ENCODE results near the gene CCDC88B.
"Not testable (repeated sequence)": the region's sequence is repeated elsewhere in the genome, so short reads cannot be mapped to it uniquely, and the experiment has no call there.

Gene CCDC88B

DNA sequence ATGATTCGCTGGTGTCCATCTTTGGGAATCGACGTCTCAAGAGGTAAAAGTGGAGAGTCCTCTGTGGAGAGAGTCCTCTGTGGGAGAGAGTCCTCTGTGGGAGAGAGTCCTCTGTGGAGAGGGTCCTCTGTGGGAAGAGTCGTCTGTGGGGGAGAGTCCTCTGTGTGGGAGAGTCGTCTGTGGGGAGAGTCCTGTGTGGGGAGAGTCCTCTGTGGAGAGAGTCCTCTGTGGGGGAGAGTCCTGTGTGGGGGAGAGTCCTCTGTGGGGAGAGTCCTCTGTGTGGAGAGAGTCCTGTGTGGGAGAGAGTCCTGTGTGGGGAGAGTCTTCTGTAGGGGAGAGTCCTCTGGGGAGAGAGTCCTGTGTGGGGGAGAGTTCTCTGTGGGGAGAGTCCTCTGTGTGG lies 19.0 kb upstream of the CCDC88B start:
- no peak for DNase-seq

DNA sequence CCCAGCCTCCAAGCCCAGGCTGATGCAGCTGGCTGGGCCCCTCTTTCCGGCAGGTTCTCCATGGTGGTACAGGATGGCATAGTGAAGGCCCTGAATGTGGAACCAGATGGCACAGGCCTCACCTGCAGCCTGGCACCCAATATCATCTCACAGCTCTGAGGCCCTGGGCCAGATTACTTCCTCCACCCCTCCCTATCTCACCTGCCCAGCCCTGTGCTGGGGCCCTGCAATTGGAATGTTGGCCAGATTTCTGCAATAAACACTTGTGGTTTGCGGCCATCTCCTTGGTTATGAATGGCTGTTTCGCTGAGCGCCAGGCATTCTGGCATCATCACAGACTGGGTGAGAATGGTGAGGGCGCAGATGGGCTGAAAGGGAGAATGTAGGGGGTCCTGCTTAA lies 18.5 kb upstream of the CCDC88B start:
- no peak for DNase-seq

DNA sequence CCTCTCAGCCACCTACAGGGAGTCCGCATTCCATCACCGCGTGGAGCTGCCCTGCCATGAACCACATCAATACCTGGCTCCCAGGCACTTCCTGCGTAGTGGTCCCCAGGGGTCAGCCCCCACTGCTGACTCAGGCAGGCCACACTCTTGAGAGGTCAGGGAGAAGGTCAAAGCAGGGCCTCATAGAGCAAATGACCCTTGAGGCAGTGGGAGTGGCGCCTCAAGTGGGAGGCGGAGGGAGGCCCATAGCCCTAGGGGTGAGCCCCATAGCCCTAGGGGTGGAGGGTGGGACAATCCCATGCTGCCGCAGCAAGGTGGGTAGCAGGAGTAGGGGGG lies 17.1 kb upstream of the CCDC88B start:
- no peak for DNase-seq

DNA sequence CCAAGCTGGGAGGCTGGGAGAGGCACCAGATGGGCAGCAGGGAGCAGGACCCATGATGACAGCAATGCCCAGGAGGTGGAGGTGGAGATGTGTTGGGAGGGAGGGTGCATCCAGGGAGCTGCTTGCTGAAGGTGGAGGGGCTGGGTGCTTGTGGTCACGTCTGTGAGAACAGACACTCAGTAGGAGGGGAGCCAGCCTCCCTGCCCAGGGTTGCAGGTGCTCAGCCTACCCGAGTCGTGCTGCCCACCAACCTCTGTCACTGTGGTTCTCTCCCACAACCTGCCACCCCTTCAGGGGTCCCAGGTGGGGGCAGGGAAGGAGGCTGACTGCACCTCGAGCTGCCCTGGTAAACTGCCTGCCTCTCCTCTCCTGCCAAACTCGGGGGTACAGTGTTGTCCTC lies 16.6 kb upstream of the CCDC88B start:
- DNase-seq: no peak

DNA sequence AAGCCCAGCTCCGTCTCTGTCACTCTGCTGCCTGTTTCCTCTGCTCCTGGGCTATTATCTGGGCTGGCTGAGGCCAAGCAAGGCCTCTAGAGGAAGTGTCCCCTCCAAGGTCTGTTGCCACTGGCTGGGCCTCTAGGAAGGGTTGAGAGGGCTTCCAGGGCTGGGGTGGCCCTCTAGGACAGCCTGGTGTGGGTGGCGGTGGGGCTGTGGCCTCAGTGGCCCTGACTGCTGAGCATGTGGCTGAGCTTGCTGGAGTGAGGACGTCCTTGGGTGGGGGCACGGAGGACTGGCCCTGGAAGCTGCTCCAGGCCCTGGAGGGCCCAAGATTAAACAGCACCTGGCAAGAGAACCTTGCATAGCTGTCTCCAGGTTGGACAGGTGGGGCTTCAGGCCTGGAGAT lies 16.0 kb upstream of the CCDC88B start:
- DNase-seq: not testable (repeated sequence)

DNA sequence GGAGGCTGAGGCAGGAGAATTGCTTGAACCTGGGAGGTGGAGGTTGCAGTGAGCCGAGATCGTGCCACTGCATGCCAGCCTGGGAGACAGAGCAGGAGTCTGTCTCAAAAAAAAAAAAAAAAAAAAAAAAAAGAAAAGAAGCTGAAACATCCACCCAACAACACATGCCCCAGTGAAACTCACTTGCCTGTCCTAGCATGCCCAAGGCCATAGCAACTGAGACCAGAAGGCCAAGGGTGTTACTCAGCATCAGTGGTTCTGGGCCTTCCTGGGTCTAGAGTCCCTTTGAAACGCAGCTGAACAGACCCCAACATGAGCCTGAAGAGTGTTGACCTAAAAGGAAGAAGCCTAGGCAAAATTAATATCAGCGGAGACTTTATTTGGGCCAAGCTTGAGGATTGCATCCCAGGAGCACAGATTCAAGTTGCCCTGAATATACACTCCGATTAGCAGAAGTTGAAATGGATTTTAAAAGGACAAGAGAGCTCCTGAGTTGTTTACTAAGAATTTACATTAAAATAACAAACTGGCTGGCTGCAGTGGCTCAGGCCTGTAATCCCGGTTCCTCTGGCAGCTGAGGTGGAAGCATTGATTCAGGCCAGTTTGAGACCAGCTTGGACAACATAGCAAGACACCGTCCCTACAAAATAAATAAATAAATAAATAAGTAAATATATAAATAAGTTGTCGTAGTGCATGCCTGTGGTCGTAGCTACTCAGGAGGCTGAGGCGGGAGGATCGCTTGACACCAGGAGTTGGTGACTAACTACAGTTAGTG lies 15.1 kb upstream of the CCDC88B start:
- no peak for DNase-seq

DNA sequence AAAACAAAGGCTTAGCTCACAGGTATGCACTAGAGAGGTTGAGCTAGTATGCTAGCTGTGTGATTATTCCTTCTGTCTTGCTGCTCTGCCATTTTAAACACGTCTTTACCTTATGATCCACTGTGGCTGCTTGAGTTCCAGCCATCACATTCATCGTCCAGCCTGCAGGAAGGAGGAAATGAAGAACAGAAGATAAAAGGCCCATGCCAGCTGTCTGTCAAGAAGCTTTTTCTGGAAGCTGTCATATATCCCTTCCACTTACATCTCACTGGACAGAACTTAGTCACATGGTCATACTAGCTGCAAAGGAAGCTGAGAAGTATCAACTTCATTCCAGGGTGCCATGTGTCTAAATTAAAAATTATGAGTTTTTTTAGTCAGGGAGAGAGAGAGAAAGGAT lies 12.6 kb upstream of the CCDC88B start:
- DNase-seq: no peak

DNA sequence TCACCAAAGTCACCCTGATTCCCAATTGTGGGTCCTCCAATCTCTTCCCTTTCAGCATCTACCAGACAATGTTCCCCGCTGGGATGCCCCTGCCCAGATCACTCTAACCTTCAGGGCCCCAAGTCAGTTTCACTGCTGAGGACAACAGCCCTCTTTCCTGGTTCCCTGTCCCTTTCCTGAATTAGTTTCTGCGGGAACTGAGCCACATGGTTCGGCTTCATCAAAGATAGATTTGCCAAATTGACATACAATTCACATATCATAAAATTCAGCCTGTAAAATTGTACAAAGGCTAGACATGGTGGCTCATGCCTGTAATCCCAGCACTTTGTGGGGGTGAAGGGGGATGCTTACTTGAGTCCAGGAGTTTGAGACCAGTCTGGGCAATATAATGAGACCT lies 12.0 kb upstream of the CCDC88B start:
- DNase-seq: no peak

DNA sequence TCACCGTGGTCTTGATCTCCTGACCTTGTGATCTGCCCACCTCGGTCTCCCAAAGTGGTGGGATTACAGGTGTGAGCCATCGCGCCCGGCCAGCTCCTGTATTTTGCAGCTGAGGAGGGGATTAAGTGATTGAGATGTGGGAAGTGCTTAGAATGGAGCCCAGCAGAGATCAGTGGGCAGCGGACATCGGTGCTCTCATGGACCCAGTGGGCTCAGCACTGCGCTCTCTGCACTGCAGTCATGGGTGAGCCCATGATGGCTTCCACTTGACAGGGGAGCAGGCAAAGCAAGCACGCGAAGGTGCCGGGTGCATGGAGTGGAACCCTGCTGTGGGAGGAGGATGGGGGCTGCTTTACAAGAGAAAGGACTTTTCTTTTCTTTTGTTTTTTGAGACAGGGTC lies 9.1 kb upstream of the CCDC88B start:
- DNase-seq: no peak

DNA sequence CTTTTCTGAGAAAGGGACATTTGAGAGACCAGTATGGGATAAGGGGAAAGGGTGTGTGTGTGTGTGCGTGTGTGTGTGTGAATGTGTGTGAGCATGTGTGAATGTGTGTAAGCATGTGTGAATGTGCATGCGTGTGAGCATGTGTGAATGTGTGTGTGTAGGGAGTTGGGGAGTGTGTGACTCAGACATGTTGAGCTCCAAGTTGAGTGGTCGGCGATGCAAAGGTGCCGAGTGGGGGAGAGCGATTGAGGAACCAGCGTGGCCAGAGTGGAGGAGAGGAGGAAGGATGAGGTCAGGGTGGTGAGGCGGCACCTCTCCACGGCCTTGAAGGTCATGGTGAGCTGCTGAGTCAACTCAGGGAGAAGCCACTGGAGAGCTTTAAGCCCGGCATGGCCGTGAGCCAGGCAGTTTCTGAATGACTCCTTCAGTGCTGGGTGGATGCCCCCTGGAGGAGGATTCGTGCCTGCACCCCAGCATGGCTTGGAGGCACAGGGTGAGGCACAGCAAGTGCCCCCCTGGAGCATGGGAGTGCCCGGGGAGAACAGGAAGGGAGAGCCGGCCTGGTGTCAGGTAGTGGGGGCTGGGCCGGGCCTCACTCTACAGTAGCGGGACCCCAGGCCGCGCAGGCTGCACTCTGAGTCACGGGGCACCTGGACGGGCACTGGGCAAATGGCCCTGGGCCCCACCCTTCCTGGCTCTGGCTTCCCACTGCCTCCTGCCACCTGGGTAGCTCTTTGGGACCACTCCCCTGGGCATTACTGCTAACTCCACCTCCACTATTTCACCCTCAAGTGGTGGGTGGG lies 8.2 kb upstream of the CCDC88B start:
- DNase-seq: peak; percentile 6 to 44 (median 33)

DNA sequence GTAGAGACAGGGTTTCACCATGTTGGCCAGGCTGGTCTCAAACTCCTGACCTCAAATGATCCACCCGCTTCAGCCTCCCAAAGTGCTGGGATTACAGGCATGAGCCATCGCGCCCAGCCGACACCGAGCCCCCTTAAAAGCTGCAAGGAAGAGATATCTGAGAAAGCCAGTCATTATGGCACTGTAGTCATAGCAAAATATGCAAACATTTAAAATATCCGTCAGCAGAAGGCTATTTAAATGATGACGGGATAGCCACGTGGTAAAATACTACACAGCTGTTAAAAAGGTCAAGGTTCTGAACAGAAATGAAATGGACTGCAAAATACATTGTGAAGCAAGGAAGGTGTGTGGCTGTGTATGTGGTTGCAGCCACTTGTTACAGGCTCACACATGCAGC lies 6.4 kb upstream of the CCDC88B start:
- DNase-seq: no peak

DNA sequence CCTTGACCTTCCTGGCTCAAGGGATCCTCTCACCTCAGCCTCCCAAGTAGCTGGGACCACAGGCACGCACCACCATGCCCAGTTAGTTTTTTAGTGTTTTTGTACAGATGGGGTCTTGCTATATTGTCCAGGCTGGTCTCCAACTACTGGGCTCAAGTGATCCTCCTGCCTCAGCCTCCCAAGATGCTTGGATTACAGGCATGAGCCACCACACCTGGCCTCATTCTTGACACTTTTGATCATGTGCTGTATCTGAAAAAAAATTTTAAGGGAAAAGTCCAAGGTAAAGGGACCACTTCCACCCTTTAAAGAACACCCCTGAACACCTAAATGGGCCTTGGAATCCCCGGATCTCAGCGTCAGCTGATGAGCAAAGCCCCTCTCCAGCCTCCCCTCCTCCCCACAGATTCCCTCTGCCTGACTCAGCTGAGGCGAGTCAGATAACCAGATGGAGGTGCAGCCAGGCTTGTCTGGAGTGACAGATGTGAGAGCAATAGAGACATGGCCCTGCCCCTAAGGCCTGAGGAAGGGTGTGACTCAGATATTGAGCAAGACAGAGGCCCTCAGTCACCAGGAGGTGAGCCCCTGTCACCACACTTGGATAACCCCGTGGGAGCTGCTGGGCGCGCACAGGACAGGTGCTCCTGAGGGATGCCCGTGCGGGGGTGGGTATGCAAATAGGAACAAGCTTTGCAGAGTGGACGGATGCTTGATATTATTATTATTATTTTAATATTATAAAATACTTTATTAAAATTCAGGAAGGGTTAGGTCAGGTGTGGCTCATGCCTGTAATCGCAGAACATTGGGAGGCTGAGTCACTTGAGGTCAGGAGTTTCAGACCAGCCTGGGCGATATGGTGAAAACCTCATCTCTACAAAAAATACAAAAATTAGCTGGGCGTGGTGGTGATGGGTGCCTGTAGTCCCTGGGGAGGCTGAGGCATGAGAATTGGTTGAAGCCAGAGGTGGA lies 5.0 kb upstream of the CCDC88B start:
- DNase-seq: no peak

DNA sequence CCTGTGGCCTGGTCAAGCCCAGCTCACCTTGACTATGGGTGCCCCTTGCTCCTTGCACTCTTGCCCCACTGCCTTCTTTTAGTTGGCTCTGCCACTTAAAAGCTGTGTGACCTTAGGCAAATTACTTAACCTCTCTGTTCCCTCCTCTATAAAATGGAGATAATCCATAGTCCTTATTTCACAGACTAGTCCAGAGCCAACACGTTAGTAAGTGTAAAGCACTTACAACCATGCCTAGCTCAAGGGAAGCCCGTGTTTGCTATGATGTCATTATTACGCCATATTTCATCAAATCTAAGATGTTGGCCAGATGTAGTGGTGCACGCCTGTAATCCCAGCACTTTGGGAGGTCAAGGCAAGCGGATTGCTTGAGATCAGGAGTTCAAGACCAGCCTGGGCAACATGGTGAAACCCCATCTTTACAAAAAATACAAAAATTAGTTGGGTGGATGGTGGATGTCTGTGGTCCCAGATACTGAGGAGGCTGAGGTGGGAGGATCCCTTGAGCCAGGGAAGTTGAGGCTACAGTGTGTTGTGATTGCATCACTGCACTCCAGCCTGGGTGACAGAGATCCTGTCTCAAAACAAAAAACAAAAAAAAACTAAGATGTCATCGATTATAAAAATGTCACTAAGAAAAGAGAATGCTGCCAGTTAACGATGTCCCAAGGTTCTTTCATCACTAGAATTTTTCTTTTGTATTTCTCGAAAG lies 2.3 kb upstream of the CCDC88B start:
- no peak for DNase-seq

DNA sequence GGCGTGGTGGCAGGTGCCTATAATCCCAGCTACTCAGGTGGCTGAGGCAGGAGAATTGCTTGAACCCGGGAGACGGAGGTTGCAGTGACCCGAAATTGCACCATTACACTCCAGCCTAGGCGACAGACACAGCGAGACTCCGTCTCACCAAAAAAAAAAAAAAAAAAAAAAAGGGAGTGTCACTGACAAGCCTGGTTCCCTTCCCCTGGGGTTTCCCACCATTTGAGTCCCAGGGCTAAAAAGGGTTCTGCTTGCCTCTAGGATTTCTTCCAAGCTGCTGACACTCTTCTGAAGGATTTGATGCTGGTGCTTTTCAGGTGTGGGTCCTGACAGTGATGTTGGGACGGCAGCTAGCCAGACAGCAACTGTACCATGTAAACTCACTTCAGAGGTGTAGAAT lies 1.3 kb upstream of the CCDC88B start:
- no peak for DNase-seq

DNA sequence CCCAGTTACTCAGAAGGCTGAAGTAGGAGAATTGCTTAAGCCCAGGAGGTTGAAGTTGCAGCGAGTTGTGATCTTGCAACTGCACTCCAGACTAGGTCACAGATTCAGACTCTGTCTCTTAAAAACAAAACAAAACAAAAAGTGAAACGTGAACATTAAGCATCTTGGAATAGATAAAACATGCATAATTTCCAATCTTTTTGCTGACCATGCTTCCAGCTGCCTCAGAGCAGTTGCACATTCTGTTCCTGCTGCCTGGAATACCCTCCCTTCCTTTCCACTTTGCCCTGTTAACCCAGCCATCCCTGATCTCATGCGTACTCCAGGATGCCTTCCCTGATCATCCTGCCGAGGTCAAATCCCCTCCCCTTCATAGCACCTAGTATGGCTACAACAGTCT lies 718 bp upstream of the CCDC88B start:
- DNase-seq: no peak

DNA sequence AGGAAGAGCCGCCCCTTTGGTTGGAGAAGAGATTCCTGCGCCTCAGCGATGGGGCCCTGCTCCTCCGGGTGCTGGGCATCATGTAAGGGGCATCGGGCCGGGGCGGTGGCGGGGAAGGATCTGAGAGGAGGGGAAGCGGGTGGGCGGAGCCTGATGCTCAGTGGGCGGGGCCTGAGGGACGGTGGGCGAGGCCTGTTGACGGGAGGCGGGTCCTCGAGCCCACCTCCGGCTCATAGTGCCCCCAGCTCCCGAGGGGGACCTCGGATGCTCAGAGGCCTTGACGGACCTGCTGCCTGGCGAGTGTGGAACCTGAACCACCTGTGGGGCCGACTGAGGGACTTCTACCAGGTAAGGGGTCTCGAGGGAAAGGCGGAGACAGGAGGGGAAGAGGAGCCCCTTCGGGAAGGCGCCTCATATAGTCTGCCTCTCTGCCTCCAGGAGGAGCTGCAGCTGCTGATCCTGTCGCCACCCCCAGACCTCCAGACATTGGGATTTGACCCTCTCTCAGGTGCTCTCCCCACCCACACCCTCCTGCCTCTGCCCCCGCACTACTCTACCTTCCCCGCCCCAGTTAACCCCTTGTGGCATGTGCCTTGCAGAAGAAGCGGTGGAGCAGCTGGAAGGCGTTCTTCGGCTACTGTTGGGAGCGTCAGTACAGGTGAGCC lies 799 bp downstream of the CCDC88B start:
- DNase-seq: peak; percentile 23 to 76 (median 71)

DNA sequence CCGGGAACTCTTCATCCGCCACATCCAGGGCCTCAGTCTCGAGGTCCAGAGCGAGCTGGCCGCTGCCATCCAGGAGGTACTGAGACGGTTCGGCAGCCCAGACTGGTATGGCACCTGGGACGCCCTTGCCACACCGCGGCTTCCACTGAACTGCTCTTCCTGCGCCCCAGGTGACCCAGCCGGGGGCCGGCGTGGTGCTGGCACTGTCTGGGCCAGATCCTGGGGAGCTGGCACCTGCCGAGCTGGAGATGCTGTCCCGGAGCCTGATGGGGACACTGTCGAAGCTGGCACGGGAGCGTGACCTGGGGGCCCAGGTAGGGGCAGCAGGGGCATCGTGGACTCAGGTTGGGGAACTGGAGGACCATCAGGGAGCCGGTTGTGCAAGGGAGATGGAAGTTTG lies 1.4 kb downstream of the CCDC88B start:
- no peak for DNase-seq

DNA sequence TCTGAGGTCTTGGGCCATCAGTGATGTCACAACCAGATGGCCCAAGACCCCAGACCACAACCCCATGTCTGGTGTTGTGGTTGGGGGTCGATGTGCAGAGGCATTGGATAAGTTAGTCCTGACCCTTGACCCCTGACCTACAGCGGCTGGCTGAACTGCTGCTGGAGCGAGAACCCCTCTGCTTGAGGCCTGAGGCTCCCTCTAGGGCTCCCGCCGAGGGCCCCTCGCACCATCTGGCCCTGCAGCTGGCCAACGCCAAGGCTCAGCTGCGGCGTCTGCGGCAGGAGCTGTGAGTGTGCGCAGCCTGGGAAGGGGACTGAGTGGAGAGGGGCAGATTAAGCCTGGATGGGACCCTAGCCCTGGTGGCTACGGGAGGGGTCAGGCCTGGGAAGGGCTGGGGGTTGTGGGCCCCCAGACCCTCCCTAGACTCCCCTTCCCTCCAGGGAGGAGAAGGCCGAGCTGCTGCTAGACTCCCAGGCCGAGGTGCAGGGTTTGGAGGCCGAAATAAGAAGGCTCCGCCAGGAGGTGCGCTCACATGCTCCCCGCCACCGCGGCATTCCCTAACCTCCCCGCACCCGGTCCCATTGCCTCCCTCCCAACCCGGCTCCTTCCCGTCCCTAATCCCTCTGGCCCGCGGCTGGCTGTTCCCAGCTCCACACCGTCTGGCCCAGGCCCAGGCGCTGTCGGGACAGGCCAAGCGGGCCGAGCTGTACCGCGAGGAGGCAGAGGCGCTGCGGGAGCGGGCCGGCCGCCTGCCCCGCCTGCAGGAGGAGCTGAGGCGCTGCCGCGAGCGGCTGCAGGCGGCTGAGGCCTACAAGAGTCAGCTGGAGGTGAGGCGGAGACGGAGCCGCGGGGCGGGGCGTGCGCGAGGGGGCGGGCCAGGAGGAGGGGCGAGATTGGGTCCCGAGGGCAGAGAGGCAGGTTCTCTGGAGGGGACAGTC lies 2.1 kb downstream of the CCDC88B start:
- peak; percentile 78 to 90 (median 86) for DNase-seq

DNA sequence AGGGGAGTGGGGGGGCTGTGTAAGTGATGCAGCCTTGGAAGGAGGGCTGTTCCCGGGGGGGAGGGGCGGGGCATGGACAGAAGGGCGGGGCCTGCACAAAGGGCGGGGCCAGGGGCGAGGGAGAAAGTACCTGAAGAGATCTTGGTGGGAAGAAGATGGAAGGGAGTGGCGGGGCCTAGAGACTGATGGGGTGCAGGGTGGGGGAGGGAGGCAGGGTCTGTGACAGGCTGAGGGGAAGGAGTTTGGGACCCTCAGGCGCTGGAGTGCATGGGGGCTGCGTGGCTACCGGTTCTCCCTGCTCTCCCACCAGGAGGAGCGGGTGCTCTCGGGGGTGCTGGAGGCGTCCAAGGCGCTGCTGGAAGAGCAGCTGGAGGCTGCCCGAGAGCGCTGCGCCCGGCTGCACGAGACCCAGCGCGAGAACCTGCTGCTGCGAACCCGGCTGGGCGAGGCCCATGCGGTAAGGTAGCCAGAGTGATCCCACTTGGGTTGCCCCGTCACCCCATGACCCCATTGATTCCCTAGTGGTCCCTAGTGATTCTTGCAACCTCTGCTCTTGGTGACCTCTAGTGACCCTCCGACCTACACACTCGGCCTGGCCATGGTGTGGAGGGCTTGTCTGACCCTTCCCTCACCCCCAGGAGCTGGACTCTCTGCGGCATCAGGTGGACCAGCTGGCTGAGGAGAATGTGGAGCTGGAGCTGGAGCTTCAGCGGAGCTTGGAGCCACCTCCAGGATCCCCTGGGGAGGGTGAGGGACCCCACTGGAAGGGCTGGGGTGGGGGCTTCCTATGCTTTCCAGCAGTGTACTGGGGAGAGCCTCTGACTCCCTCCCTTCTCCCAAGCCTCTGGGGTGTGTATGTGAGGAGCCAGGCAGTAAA lies 3.1 kb downstream of the CCDC88B start:
- no peak for DNase-seq
